CD4-positive, alpha-beta memory T cell (primary cell): ENCODE measurements around the gene CD63. TPM values are rescaled to one million over a fixed set of nuclear protein-coding genes. Genes with fewer than 3 reads are reported as not detected.

Source experiments
- CTCF ChIA-PET: fragments of 350-600 bp; sonication (Branson Sonifier 250); formaldehyde crosslinking; loops from one replicate; lab custom pipeline; 2021; ENCODE audit warnings: inconsistent platforms; ENCODE audit not compliant: partially characterized antibody; lab: Charles Lee
- POLR2A ChIA-PET: fragments of 350-600 bp; sonication (Branson Sonifier 250); formaldehyde crosslinking; loops from one replicate; lab custom pipeline; 2021; ENCODE audit not compliant: partially characterized antibody; lab: Charles Lee
- DNase-seq, 5 donors: peaks; one replicate each; pipeline versions ENCODE4 v3.0.0 to v3.0.0-alpha.2; 2020 to 2022; ENCODE audit warnings: mixed read lengths in 1 of 5
- H3K27ac ChIP-seq: one replicate; pipeline ENCODE4 v1.7.0; 2013; ENCODE audit warnings: low read depth, low read length
- H3K27me3 ChIP-seq: 2 replicates; pipeline ENCODE4 v1.7.0; 2013; ENCODE audit warnings: mild to moderate bottlenecking, low read length, moderate library complexity; ENCODE audit not compliant: insufficient read depth
- H3K36me3 ChIP-seq: 2 replicates; pipeline ENCODE4 v1.7.0; 2013; ENCODE audit warnings: mild to moderate bottlenecking, low read length, moderate library complexity; ENCODE audit not compliant: insufficient read depth
- H3K4me1 ChIP-seq: 2 replicates; pipeline ENCODE4 v1.7.0; 2013; ENCODE audit warnings: mild to moderate bottlenecking, low read length, moderate library complexity; ENCODE audit not compliant: insufficient read depth
- H3K4me3 ChIP-seq, 2 donors: one replicate each; pipeline ENCODE4 v1.7.0; 2013; ENCODE audit warnings: low read length in 2 of 2, mild to moderate bottlenecking in 1 of 2
- H3K9me3 ChIP-seq, 2 donors: one replicate each; pipeline ENCODE4 v1.7.0; 2013; ENCODE audit warnings: low read length in 2 of 2, control low read depth in 1 of 2; ENCODE audit not compliant: control insufficient read depth in 1 of 2
- H3K27ac Mint-ChIP-seq, 7 donors: one replicate each; pipeline ENCODE4 v1.8.0; 2020 to 2021; ENCODE audit warnings: mixed read lengths in 7 of 7, mild to moderate bottlenecking in 6 of 7, inconsistent platforms in 3 of 7, moderate library complexity in 3 of 7
- H3K27me3 Mint-ChIP-seq, 2 donors: one replicate each; pipeline ENCODE4 v1.8.0; 2020 to 2021; ENCODE audit warnings: mixed read lengths in 2 of 2
- H3K36me3 Mint-ChIP-seq, 2 donors: one replicate each; pipeline ENCODE4 v1.8.0; 2020 to 2021; ENCODE audit warnings: mixed read lengths in 2 of 2, inconsistent platforms in 1 of 2, mild to moderate bottlenecking in 1 of 2
- H3K4me1 Mint-ChIP-seq, 4 donors: one replicate each; pipeline ENCODE4 v1.8.0; 2020 to 2021; ENCODE audit warnings: mixed read lengths in 4 of 4, mild to moderate bottlenecking in 1 of 4
- H3K4me3 Mint-ChIP-seq, 8 donors: one replicate each; pipeline ENCODE4 v1.8.0; 2020 to 2021; ENCODE audit warnings: mixed read lengths in 8 of 8, mild to moderate bottlenecking in 7 of 8, moderate library complexity in 6 of 8, inconsistent platforms in 3 of 8
- H3K9me3 Mint-ChIP-seq, 8 donors: one replicate each; pipeline ENCODE4 v1.8.0; 2020 to 2021; ENCODE audit warnings: mixed read lengths in 8 of 8, mild to moderate bottlenecking in 5 of 8, inconsistent platforms in 3 of 8, moderate library complexity in 1 of 8
- intact Hi-C: fragments of 100-400 bp; cut with micrococcal nuclease; formaldehyde crosslinking; loops from one replicate; pipeline ENCODE4 v1.15.1; 2023
- polyA plus RNA-seq, 2 donors: library from polyadenylated mRNA; unstranded; fragments of 300-500 nt; fragmentation: Illumina TruSeq; gene quantifications; one replicate each; pipeline ENCODE4 v1.2.3, GENCODE V29; 2021
- total RNA-seq, 2 experiments: library from RNA; stranded (reverse); gene quantifications; one replicate each; pipeline ENCODE4 v1.2.3, GENCODE V29; 2021

Gene CD63
- total and polyA plus RNA-seq, 4 experiments from 2014 or later, result 76.4 to 349 (median 135) TPM

DNA sequence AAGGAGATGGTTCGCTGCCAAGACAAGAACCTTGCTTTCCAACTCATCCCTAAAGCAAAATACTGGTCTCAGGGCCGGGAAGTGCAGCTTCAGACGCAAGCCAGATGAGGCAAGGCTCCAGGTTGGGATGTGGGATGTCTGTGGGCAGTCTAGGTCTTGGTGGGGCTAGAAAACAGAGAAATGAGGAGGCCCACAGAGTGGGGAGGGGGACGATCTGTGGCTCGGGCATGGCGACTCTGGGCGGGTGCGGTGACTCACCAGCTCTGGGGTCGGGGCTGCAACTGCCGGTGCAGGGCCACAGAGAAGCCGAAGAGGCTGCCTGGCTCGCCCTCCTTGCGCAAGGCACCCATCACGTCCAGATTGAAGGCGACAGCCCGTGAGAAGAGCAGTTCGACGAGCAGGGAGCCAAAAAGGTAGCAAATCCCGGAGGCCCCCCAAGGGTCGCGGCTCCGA is 21.6 kb downstream of the CD63 start:
- Mint-ChIP-seq H3K27me3 (peaks cover 10 to 18% of the 10 kb centered on the region in 2 donors), H3K9me3 (no peaks in the 10 kb centered on the region), H3K4me1 (peaks cover 13 to 22% (median 18%) of the 10 kb centered on the region in 4 donors), H3K36me3 (no peaks in the 10 kb centered on the region), H3K27ac (no peak overlapping the region), H3K4me3 (peak overlapping the region; percentile 60 to 91 (median 76))
- Histone ChIP-seq H3K27ac (no peak overlapping the region), H3K4me1 (peaks cover 14% of the 10 kb centered on the region), H3K4me3 (no peak overlapping the region), H3K27me3 (peaks cover 5% of the 10 kb centered on the region), H3K9me3 (no peaks in the 10 kb centered on the region), H3K36me3 (no peaks in the 10 kb centered on the region)
- ChIA-PET POLR2A (interaction anchor here (1.1 to 2.6 kb wide), 2 partner anchors 8 to 409 kb away, joined by 3 to 14 read pairs; partner anchors contain the start of gene BLOC1S1), CTCF (no interaction called here)
- intact Hi-C loops, result no loop called here
- DNase-seq, result no peak

DNA sequence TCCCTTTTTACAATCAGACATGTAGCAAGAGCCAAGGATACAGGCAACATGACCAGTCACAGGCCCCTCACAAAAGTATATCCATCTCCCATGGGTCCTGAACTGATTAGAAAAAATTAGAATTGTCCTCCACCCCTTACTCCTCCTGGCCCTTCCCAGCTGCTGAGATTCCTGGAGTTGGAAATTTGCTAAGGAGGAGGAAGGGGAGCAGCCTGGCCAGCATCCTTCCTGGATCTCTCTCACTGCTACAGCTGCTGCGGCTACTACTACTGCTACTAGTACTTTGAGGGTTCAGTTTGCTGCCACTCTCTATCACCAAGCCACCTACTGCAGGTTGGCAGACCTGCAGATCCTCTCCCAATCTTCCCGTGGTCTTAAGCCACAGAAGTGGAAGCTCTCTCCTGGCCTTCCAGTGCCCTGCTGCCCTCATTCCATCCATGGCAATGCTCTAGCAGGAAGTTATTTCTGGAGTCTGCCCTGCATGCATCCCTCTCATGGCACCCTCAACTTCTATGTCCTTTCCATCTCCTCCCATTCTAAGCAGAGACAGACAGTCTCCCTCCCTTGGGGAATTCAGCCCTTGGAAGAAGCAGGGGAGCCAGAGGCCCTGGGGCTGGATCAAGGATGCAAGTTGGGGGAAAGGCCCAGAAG is 22.1 kb downstream of the CD63 start:
- ChIA-PET CTCF (no interaction called here), POLR2A (interaction anchor here (1.1 to 2.6 kb wide), 2 partner anchors 9 to 409 kb away, joined by 3 to 14 read pairs; partner anchors contain the start of gene BLOC1S1)
- H3K4me3 ChIP-seq, result no peak overlapping the region
- intact Hi-C loops, result no loop called here
- no peaks in the 10 kb centered on the region for H3K36me3 Mint-ChIP-seq
- peaks cover 13 to 22% (median 18%) of the 10 kb centered on the region in 4 donors for H3K4me1 Mint-ChIP-seq
- peaks cover 5% of the 10 kb centered on the region for H3K27me3 ChIP-seq
- H3K4me3 Mint-ChIP-seq, result peak overlapping the region; percentile 60 to 91 (median 76)
- H3K27ac Mint-ChIP-seq, result no peak overlapping the region
- no peaks in the 10 kb centered on the region for H3K9me3 ChIP-seq
- no peak for DNase-seq
- peaks cover 10 to 18% of the 10 kb centered on the region in 2 donors for H3K27me3 Mint-ChIP-seq
- no peak overlapping the region for H3K27ac ChIP-seq
- H3K4me1 ChIP-seq, result peaks cover 14% of the 10 kb centered on the region
- no peaks in the 10 kb centered on the region for H3K9me3 Mint-ChIP-seq
- no peaks in the 10 kb centered on the region for H3K36me3 ChIP-seq

DNA sequence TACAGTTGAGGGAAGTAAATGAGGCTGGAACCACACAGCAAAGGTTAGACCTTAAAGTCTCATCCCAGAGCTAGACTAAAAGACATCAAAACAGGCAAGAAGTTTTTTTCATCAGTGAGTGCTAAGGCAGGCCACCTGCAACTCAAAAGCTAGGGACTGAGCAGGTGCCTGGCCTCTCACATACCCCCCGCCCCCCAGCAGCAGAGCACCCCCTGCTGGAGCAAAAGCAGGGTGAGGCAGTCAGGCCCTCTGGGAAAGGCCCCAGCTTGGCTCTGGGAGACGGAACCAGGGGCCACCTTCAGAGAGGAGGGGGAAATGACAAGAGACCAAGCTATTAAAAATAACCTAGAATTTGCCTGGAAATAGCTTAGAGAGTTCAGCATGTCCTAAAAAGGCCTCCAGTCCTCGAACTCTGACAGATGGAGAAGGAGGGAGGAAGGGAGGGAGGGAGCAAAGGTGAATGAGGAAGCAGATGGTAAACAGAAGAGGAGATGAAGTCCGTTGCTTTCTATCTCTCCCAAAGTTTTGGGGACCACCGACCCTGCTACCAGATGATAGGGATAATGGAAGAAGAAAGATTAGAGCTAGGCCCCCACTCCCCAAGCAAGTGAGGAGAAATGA is 22.9 kb downstream of the CD63 start:
- Histone ChIP-seq H3K36me3 (no peaks in the 10 kb centered on the region), H3K4me1 (peaks cover 14% of the 10 kb centered on the region), H3K27me3 (peaks cover 5% of the 10 kb centered on the region), H3K27ac (no peak overlapping the region), H3K9me3 (no peaks in the 10 kb centered on the region), H3K4me3 (no peak overlapping the region)
- no peak for DNase-seq
- Mint-ChIP-seq H3K4me3 (peak overlapping the region in 6 of 8 donors; percentile 13 to 57 (median 42)), H3K27me3 (peaks cover 10 to 18% of the 10 kb centered on the region in 2 donors), H3K4me1 (peaks cover 13 to 22% (median 18%) of the 10 kb centered on the region in 4 donors), H3K36me3 (no peaks in the 10 kb centered on the region), H3K9me3 (no peaks in the 10 kb centered on the region), H3K27ac (peak overlapping the region in 1 of 7 donors; percentile 74)
- intact Hi-C loops, result no loop called here
- ChIA-PET CTCF (interaction anchor here (0.8 to 1.3 kb wide), 2 partner anchors 10 to 14 kb away, joined by 3 to 6 read pairs; partner anchors contain the start of gene BLOC1S1), POLR2A (interaction anchor here (2.6 kb wide), 1 partner anchor 10 kb away, joined by 14 read pairs; the partner anchor contains the start of gene BLOC1S1)

DNA sequence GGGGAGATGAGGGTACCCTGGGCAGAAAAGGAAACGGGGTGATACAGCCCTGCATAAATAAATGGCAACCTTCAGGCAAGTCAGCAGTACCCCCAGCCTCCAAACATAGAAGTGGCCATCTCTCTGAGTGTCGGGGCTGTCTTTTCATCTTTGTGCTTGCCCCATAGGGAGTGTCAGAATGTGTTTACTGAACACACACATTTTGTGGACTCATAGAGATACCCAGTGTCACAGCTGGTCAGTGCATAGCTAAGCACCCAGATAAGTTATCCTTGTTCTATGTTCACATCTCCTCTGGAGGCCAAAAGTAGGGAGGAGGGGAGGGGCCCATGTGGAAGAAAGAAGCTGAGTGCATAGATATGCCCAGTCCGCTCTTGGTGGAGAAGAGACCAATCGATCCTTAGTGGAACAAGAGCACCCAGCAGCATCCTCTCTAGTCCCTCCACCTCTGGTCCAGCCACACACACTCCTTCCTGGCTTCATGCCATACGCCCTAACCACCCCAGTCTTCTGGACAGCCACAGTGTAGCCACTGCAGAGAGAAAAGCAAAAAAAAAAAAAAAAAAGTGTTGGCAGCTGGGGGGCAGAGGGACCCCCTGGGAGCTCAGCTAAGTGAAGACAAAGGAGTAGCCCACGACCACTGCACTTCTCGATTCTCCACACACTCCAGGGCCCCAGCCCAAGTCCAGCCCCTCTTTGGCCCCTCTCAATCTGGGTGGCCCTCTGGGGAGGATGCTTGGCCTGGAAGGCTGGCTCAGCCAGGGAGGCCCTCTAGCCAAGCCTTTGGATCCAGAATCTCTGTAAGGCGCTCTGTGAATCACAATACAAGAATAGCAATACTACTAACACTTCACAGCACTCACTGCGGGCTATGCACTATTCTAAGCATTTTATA is 23.7 kb downstream of the CD63 start:
- Mint-ChIP-seq H3K9me3 (no peaks in the 10 kb centered on the region), H3K27me3 (peaks cover 10 to 18% of the 10 kb centered on the region in 2 donors), H3K27ac (peak overlapping the region in 1 of 7 donors; percentile 20), H3K4me1 (peaks cover 13 to 22% (median 18%) of the 10 kb centered on the region in 4 donors), H3K36me3 (no peaks in the 10 kb centered on the region), H3K4me3 (peak overlapping the region in 1 of 8 donors; percentile 5)
- H3K36me3 ChIP-seq, result no peaks in the 10 kb centered on the region
- no peaks in the 10 kb centered on the region for H3K9me3 ChIP-seq
- DNase-seq, result no peak
- H3K27ac ChIP-seq, result no peak overlapping the region
- peaks cover 5% of the 10 kb centered on the region for H3K27me3 ChIP-seq
- peaks cover 14% of the 10 kb centered on the region for H3K4me1 ChIP-seq
- H3K4me3 ChIP-seq, result no peak overlapping the region
- CTCF ChIA-PET, result interaction anchor here (0.8 to 1.3 kb wide), 2 partner anchors 10 to 15 kb away, joined by 3 to 6 read pairs; partner anchors contain the start of gene BLOC1S1
- intact Hi-C loops, result no loop called here
- POLR2A ChIA-PET, result interaction anchor here (2.6 kb wide), 1 partner anchor 11 kb away, joined by 14 read pairs; the partner anchor contains the start of gene BLOC1S1

DNA sequence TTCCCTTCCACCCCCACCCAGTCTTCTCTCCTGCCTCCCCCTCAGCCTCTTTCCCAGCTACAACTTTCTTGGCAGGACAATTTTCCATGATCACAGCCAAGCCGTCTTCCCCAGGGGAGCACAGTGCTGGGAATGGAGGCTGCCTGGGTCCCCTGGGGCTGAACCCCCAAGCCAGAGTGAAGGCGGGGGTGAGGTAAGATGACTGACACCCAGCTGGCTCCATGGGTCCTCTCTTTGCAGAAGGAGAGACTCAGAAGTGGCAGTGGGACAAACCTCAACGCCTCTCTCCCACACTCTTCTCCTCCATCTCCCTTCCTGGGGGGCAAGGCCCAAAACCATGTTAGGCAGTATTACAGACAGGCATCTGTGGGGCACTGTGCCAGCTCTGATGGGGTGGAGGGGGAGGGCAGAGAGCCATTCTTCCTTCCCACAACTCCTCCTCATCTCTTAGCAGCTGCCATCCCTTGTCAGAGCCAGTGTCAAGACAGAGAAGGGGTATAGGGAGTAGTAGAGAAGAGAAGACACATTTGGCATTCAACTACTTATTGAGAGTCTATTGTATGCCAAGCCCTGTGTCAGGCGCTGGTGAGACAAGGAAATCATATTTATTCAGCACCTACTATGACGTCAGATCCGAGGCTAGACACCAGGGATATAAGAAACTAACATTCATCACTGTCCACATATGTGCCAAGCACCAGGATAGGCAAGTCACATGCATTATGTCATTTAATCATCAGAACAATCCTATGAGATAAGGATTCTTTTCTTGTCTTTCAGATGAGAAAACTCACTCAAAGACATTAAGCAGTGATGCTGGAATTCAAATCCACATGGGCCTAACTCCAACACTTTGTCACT is 24.7 kb downstream of the CD63 start:
- ChIA-PET CTCF (no interaction called here), POLR2A (no interaction called here)
- H3K27me3 Mint-ChIP-seq, result peaks cover 10 to 17% of the 10 kb centered on the region in 2 donors
- no peak overlapping the region for H3K4me3 ChIP-seq
- no peak for DNase-seq
- no peak overlapping the region for H3K27ac Mint-ChIP-seq
- H3K9me3 ChIP-seq, result no peaks in the 10 kb centered on the region
- peaks cover 14% of the 10 kb centered on the region for H3K4me1 ChIP-seq
- no peaks in the 10 kb centered on the region for H3K36me3 ChIP-seq
- H3K27ac ChIP-seq, result no peak overlapping the region
- no peak overlapping the region for H3K4me3 Mint-ChIP-seq
- no peaks in the 10 kb centered on the region for H3K36me3 Mint-ChIP-seq
- H3K9me3 Mint-ChIP-seq, result no peaks in the 10 kb centered on the region
- intact Hi-C loops, result no loop called here
- H3K27me3 ChIP-seq, result peaks cover 5% of the 10 kb centered on the region
- H3K4me1 Mint-ChIP-seq, result peaks cover 13 to 20% (median 17%) of the 10 kb centered on the region in 4 donors

DNA sequence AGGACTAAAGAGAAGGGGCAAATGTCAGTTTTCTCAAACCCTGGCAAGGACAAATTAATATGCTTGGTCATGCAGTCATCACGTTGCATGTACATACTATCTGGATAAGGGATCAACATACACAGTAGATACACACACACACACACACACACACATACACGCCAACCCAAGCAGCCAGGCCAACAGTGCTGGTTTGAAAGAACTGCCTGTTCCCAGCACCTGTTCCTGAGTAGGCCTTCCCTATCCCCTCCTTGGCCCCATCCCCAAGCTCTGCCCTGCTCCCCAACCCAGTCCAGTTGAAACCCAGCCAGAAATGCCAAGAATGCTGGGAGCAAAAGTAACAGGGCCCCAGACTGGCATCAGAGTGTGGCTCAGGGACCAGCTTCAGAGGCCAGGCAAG is 25.5 kb downstream of the CD63 start:
- intact Hi-C loops, result no loop called here
- H3K36me3 ChIP-seq, result no peaks in the 10 kb centered on the region
- H3K9me3 ChIP-seq, result no peaks in the 10 kb centered on the region
- Mint-ChIP-seq H3K4me3 (peak overlapping the region in 1 of 8 donors; percentile 5), H3K36me3 (no peaks in the 10 kb centered on the region), H3K4me1 (peaks cover 8 to 12% (median 10%) of the 10 kb centered on the region in 4 donors), H3K27me3 (peaks cover 7 to 12% of the 10 kb centered on the region in 2 donors), H3K27ac (peak overlapping the region in 2 of 7 donors; percentile 29 to 57), H3K9me3 (no peaks in the 10 kb centered on the region)
- H3K4me3 ChIP-seq, result no peak overlapping the region
- H3K27me3 ChIP-seq, result peaks cover 5% of the 10 kb centered on the region
- H3K27ac ChIP-seq, result no peak overlapping the region
- ChIA-PET POLR2A (no interaction called here), CTCF (no interaction called here)
- no peak for DNase-seq
- peaks cover 7% of the 10 kb centered on the region for H3K4me1 ChIP-seq
